Activated naive CD4-positive, alpha-beta T cell treated with anti-CD3 and anti-CD28 coated beads, Interleukin-2, amount 50 U/mL, for 16 hours (primary cell): ENCODE data around the gene SLC4A2.
A peak's percentile ranks its signal among the peaks of the same experiment; 100 is the strongest.

ENCODE experiments used
- DNase-seq: peaks from one replicate; pipeline ENCODE4 v3.0.0-alpha.2; 2020

Gene SLC4A2

DNA sequence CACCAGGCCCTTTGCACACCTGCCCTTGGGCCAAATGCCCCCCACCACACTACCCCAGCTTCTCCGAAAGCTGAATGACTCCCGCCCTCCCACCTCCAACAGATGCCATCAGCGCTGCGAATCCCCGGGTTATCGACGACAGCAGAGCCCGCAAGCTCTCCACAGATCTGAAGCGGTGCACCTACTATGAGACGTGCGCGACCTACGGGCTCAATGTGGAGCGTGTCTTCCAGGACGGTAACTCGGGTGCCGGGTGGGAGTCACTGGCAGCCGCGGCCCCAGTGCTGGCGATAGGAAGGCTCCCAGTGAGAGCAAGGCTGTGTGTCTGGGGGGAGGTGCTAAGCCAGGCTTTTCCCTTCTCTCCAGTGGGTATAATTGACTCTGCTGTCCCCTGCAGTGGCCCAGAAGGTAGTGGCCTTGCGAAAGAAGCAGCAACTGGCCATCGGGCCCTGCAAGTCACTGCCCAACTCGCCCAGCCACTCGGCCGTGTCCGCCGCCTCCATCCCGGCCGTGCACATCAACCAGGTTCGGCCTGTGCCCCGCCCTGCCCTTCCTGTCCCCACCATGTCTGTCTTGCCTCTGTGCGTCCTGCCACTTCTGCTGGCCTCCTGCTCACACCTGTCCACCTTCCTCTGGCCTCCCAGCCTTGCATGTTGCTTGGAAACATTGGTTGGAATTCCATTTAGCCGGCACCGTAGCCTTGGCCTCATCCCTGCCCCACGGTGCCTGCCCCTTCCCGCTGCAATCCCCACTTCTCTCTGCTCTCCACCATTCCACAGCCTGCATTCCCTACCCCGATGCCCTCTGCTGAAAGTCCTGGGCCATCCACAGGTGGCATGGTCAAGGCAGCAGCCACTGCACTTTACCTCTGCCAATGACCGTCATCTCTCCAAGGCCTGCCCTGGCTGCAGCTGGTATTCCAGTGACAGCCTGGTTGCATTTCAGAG, 59.0 kb downstream of the SLC4A2 start:
- DNase-seq: no peak

DNA sequence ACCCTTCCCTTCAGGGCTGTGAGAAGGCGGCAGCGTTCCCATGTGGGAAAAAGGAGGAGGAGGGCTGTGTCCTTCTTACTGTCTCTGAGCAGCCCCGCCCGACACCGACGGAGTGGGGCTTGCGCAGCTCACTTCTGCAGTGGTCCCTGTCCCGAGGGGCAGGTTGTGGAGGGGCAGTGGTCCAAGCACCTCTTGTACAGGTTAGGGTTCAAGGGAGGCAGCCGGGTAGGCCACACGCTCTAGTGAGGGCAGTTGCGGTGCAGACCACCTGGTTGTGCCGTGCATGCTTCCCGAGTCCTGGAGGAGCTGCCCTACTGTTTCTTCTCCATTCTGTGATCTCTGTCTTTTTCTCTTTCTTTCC, 59.6 kb downstream of the SLC4A2 start:
- DNase-seq: no peak

DNA sequence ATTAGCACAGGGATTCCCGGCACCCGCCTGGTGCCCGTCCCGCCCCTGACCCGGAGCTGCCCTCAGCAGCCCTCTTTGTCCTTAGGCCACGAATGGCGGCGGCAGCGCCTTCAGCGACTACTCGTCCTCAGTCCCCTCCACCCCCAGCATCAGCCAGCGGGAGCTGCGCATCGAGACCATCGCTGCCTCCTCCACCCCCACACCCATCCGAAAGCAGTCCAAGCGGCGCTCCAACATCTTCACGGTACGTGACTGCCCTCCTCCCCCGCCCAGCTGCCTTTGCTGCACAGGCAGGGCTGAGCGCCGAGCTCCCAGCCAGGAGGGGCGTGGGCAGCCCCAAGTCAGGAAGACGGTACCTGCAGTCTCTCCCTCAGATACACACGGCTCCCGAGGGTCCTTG, 60.5 kb downstream of the SLC4A2 start:
- no peak for DNase-seq

DNA sequence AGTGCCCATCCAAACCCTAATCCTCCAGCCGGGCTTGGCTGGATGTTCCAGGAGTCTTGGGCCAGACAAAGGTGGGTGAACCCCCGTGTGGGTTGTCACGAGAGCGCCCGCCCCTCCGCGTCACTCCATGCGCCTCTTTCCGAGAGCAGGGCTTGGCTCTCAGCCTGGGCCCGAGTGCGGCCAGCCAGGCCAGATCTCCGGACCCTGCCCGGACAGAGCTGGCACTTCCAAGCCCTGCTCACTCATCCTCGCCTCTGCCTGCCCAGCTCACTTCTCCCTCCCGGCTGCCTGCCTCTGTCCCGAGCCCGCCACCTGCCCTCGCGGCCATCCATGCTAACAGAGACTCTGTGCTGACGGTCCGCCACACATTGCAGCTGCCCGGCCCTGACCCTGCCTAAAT, 61.5 kb downstream of the SLC4A2 start:
- no peak for DNase-seq

DNA sequence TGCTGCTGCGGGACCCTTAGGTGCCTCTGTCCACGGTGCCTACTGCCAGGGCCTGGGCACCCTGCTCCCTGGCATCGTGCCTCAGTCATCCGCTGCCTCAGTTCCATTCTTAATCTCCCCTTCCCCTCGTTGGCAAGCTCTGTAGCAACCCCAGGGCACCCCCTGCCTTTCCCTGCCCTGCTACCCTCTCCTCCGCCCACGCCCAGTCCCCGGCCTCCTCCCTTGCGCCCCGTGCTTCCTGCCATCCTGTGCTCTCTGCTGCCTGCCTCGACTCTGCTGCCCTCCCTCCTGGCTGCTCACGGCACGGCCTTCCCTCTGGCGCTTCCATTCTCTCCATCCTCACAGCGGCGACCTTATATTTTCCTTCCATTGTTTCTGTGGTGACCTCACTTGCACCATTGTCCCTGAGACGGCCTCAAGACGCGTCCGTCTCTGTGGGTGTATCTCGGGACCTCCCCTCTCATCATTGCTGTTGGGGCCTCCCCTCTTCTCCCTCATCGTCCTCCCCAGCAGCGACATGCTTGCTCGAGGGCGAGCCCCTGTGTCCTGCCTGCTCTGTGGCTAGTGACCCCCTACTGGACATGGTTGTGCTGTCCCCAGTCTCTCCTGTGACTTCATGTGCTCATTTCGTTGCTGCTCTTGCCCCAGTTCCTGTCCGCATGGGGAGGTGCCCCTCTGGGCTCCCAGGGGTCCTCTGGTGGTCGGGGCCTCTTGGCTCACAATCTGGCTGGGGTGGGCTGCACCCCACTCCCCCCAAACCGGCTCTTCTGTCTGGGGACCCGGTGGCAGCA, 62.2 kb downstream of the SLC4A2 start:
- DNase-seq: no peak

DNA sequence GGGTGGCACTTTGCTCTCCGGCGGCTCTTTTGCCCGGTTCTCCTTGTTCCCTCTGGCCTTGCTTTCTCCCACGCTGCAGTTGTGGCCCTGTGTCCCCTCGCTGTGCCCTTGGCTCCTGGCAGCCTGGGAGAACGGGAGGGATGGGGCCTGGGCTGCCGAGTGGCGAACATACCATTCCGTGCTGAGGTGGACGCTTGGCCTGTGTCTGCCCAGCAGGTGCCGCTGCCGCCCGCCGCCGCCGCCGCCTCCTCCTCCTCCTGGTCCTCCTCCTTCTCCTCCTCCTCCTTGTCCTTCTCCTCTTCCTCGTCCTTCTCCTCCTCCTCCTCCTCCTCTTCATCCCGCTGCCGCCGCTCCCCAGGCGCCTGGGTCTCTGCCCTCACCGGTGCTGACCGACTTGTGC, 62.9 kb downstream of the SLC4A2 start:
- no peak for DNase-seq

DNA sequence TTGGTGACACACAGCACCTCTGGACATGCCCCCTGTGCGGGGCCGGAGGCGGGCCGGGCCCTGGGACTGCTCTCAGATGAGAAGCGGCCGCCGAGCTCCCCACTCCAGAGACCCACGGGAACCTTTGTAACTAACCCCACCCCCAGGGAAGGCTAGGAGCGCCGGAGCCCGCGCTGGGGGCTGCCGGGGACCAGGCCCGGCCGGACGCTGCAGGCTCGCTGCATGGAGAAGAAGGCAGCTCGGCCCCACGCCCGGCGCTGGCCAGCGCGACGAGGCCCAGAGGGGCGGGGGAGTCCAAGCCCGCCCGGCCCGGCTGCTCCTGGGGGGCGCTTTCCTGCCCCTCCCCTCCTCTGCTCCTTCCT, 63.4 kb downstream of the SLC4A2 start:
- no peak for DNase-seq

DNA sequence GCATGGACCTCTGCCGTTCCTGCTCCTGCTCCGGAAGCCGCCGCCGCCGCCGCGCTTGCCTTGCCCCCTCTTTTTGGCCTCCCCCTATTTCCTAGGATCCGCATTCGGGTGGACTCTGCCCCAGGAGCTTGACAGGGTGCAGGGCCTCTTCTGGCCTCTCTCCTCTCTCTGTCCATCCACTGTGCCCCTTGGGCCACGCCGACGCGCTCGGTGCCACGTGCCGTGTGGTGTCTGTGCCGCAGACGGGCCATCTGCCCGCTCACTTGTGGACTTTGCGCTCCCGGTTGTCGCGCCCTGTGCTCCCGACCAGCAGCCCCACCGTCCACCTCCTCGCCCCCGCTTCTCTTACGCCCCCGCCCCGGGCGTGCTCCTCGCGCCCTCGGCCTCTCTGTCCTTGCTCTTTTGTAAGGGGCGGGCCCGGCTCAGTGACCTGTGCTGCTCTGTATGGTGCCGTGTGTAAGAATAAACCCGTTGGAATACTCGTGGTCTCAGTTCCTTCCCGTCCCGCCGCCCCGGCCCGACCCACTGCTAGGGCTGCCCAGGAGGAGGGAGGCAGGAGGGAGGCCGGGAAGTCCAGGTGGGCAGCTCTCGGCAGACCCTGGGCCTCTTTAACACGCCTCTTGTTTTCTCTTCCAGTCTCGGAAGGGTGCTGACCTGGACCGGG, 63.9 kb downstream of the SLC4A2 start:
- no peak for DNase-seq

DNA sequence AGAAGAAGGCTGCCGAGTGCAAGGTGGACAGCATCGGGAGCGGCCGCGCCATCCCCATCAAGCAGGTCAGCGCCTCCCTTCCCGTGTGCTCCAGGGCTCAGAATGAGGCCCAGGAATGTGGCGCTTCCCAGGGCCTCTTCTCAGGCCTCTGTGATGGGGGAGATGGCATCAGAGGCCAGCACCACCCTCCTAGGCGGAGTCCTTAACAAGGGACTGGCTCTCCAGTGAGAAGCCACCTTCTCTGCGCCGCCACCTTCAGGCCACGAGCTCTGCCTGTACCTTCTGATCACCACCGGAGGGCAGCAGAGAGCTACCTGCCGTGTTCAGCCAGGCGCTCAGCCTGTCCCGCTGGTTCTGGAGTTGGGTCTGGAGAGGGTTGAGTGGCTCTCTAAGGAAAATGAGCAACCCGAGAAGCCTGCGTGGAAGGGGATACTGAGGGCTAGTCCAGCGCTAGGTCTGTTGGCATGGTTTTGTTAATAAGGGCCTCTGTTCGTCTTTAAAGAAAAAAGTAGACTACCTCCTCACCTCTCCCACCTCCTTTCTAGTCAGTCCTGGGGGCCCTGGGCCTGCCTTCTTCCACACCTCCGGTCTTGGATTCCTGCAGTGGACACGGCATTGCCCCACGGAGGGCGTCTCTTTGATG, 64.6 kb downstream of the SLC4A2 start:
- DNase-seq: peak; percentile 82

DNA sequence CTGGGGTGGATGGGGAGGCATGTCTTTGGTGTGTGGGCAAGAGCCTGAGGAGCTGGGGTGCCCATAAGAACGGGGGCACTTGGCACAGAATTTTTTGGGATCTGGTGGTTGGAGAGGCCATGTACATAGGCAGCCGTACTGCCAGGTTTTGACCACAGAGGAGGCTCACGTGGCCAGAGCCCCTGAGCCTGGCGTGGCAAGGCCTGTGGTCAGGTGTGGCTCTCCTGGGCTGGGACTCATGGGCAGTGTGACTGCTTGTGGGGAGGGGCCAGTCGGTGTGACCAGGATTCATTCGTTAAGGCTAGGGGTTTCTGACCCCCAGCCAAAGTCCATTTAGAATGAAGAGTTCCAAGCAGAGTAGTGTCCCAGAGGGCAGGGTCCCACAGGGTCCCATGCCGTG, 65.1 kb downstream of the SLC4A2 start:
- no peak for DNase-seq

DNA sequence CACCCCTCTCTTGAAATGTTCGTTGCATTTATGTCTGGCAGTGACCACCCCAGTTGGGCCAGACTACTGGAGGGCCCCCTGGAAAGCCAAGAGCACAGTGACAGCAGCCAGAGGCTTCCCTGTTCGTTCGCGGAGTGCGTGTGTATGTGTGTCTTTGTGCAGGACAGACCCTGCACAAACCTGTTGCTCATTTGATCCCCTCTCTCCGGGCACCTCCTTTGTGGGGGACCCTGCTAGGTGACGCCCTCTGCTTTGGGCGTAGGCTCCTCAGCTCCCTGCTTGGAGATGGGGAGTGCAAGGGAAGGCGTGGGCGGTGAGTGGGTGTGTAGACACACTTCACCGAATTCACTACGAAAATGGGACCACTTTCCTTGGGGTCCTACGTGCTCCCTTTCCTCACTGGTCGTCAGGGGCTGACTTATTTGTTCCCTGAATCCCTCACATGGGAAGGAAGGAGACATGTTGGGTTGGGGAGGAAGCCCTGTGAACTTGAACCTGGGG, 65.6 kb downstream of the SLC4A2 start:
- no peak for DNase-seq

DNA sequence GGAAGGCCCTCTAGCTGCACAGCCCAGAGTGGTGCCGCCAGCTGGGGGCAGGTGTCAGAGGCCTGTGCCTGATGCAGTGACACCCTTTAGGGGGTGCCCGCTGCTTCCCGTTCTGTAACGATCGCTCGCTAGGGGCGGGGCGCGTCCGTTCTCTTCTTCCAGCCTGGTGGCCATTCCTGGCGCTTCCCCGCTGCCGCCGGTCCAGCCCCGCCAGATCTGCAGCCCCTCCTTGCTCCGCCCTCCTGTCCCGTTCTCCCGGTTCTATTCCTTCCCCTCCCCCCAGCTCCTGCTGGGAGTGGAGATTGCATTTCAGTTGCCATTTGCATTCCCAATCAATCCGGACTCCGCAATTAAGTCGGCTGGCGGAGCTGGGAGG, 66.1 kb downstream of the SLC4A2 start:
- DNase-seq: no peak

DNA sequence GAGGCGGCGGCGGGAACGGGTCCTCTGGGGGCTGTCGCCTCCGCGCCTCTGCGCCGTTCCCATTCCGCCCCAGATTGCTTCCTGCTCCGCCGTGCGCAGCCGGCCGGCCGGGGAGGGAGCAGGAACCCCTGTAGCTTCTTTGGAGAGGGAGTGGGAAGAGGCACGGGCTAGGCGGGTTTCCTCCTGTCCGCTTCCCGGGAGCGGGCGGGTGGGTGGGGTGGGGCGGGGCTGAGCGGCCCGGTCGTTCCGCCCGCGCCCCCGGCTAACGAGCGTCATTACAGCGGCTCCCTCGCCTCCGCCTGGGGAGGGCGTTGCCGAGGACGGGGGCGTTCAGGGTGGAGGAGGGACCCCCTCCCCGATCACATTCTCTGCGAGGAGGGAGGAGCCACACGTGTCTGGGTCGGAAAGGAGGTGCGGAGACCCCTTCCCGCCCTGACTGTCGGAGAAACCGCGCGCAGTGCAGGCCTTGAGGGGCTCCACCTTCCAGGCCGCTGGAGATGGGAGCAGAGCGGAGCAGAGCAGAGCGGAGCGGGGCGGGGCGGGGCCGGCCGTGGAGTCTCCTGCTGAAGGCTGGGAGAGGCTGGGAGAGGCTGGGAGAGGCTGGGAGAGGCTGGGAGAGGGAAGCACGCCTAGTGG, 66.6 kb downstream of the SLC4A2 start:
- no peak for DNase-seq
